Mesendoderm (in vitro differentiated cells): ENCODE data around the gene CENPH. TPM values are rescaled to one million over a fixed set of nuclear protein-coding genes. Genes with fewer than 3 reads are reported as not detected.
A peak's percentile ranks its signal among the peaks of the same experiment; 100 is the strongest.
"Not testable (repeated sequence)": the region's sequence is repeated elsewhere in the genome, so short reads cannot be mapped to it uniquely, and the experiment has no call there.

ENCODE experiments used
- DNase-seq: peaks from one replicate; pipeline ENCODE4 v3.0.0; 2013
- H2AK5ac ChIP-seq: 2 replicates; pipeline ENCODE4 v1.6.1; 2013; ENCODE audit warnings: low read length, inconsistent platforms
- H2BK120ac ChIP-seq: 2 replicates; pipeline ENCODE4 v1.6.1; 2013; ENCODE audit warnings: low read depth, mild to moderate bottlenecking, low read length, moderate library complexity, mixed read lengths
- H2BK15ac ChIP-seq: replicated peaks from 2 replicates; pipeline ENCODE4 v1.6.1; 2013; ENCODE audit warnings: low read depth, mild to moderate bottlenecking, moderate library complexity
- H2BK5ac ChIP-seq: 2 replicates; pipeline ENCODE4 v1.6.1; 2013; ENCODE audit warnings: low read length, inconsistent platforms
- H3K18ac ChIP-seq: 2 replicates; pipeline ENCODE4 v1.6.1; 2013; ENCODE audit warnings: mild to moderate bottlenecking, low read length, mixed read lengths
- H3K23ac ChIP-seq: one replicate; pipeline ENCODE4 v1.6.1; 2013; ENCODE audit warnings: low read length
- H3K27ac ChIP-seq: 2 replicates; pipeline ENCODE4 v1.5.1; 2013; ENCODE audit warnings: low read depth, mild to moderate bottlenecking, inconsistent platforms, low read length, moderate library complexity
- H3K27me3 ChIP-seq: 2 replicates; pipeline ENCODE4 v1.6.1; 2013; ENCODE audit warnings: low read length, control low read depth, mild to moderate bottlenecking, inconsistent platforms; ENCODE audit not compliant: insufficient read depth, poor library complexity
- H3K36me3 ChIP-seq: 2 replicates; pipeline ENCODE4 v1.6.1; 2013; ENCODE audit warnings: low read length, inconsistent platforms; ENCODE audit not compliant: control insufficient read depth, insufficient read depth
- H3K4ac ChIP-seq: one replicate; pipeline ENCODE4 v1.6.1; 2013; ENCODE audit warnings: low read depth, mild to moderate bottlenecking, low read length, moderate library complexity
- H3K4me1 ChIP-seq: 2 replicates; pipeline ENCODE4 v1.6.1; 2013; ENCODE audit warnings: low read depth, low read length, inconsistent platforms; ENCODE audit not compliant: control insufficient read depth
- H3K4me2 ChIP-seq: 2 replicates; pipeline ENCODE4 v1.6.1; 2013; ENCODE audit warnings: low read length
- H3K4me3 ChIP-seq: 2 replicates; pipeline ENCODE4 v1.5.1; 2013; ENCODE audit warnings: mild to moderate bottlenecking, low read length
- H3K56ac ChIP-seq: one replicate; pipeline ENCODE4 v1.6.1; 2013; ENCODE audit warnings: low read length
- H3K79me1 ChIP-seq: 2 replicates; pipeline ENCODE4 v1.6.1; 2013; ENCODE audit warnings: low read length, inconsistent platforms
- H3K79me2 ChIP-seq: 2 replicates; pipeline ENCODE4 v1.6.1; 2013; ENCODE audit warnings: mild to moderate bottlenecking, low read length; ENCODE audit not compliant: control insufficient read depth, insufficient read depth
- H3K9ac ChIP-seq: 2 replicates; pipeline ENCODE4 v1.6.1; 2013; ENCODE audit warnings: low read length, inconsistent platforms
- H4K5ac ChIP-seq: one replicate; pipeline ENCODE4 v1.6.1; 2013; ENCODE audit warnings: low read length
- H4K8ac ChIP-seq: one replicate; pipeline ENCODE4 v1.6.1; 2013; ENCODE audit warnings: low read depth, mild to moderate bottlenecking, control low read depth, low read length, moderate library complexity
- WGBS: extraction: QIAGEN DNeasy Blood & Tissue Kit; methylation state at CpG from one replicate; pipeline ENCODE4 v1.1.7; 2013; ENCODE audit warnings: low lambda C conversion rate, missing lambda C conversion rate; ENCODE audit not compliant: insufficient coverage; ENCODE audit errors: extremely low coverage; 5-methylcytosine and 5-hydroxymethylcytosine counted together
- polyA plus RNA-seq, 2 experiments: library from polyadenylated mRNA; stranded (reverse); fragments of 200-250 nt; gene quantifications; one replicate each; pipeline ENCODE4 v1.2.3, GENCODE V29; 2013

The CENPH gene
- 52.3 TPM for polyA plus RNA-seq (2013, experiment 1 of 2)
- 53.4 TPM for polyA plus RNA-seq (2013, experiment 2 of 2)

- Histone ChIP-seq H2BK5ac (peak within 1 kb of the TSS; percentile 69), H3K4me1 (no peaks in the 10 kb centered on the region), H3K36me3 (no peaks in the 10 kb centered on the region), H3K56ac (peak within 1 kb of the TSS; percentile 98), H3K79me1 (peaks cover 1% of the 10 kb centered on the region), H3K4ac (no peak within 1 kb of the TSS), H3K27ac (peak within 1 kb of the TSS; percentile 50), H4K8ac (no peak within 1 kb of the TSS), H3K18ac (peak within 1 kb of the TSS; percentile 11), H3K4me3 (peak within 1 kb of the TSS; percentile 95), H3K4me2 (peak within 1 kb of the TSS; percentile 98), H4K5ac (no peak within 1 kb of the TSS), H3K27me3 (no peaks in the 10 kb centered on the region), H3K9ac (peak within 1 kb of the TSS; percentile 94), H2BK15ac (no peak within 1 kb of the TSS), H2AK5ac (peak within 1 kb of the TSS; percentile 82), H3K23ac (no peak within 1 kb of the TSS), H3K79me2 (no peaks in the 10 kb centered on the region), H2BK120ac (no peak within 1 kb of the TSS)
- no CpG with 5 or more reads among the region's 55 CpGs for WGBS
- DNase-seq, result peak; percentile 97
Observed at GRCh38 chr5:69189162-69190086, at the start of gene CENPH. Gene CENPH, plus strand, starts transcription at chr5:69189583. Its CDS starts 52 bp downstream, at chr5:69189635.

- not testable (repeated sequence) for H2AK5ac ChIP-seq, H3K4me2 ChIP-seq, H3K23ac ChIP-seq, H3K56ac ChIP-seq, H3K4ac ChIP-seq, H3K79me2 ChIP-seq, H3K27ac ChIP-seq, H3K4me3 ChIP-seq, H4K5ac ChIP-seq, DNase-seq, H3K4me1 ChIP-seq, H3K18ac ChIP-seq, H2BK5ac ChIP-seq, H4K8ac ChIP-seq, H3K36me3 ChIP-seq, H2BK15ac ChIP-seq, H3K27me3 ChIP-seq, H3K9ac ChIP-seq, H3K79me1 ChIP-seq, H2BK120ac ChIP-seq
- WGBS, result no CpG with 5 or more reads among the region's 4 CpGs
Observed at GRCh38 chr5:69140239-69140638, 49.1 kb upstream of the CENPH start.

GRCh38 chr5:69140827-69141226 lies 48.6 kb upstream of the CENPH start:
- Histone ChIP-seq H2BK120ac (no peak overlapping the region), H3K27me3 (no peaks in the 10 kb centered on the region), H3K9ac (no peak overlapping the region), H4K8ac (no peak overlapping the region), H2AK5ac (no peak overlapping the region), H3K27ac (no peak overlapping the region), H3K36me3 (no peaks in the 10 kb centered on the region), H3K4me1 (no peaks in the 10 kb centered on the region), H2BK5ac (no peak overlapping the region), H4K5ac (no peak overlapping the region), H2BK15ac (no peak overlapping the region), H3K4ac (no peak overlapping the region), H3K4me3 (no peak overlapping the region), H3K79me1 (no peaks in the 10 kb centered on the region), H3K18ac (no peak overlapping the region), H3K4me2 (no peak overlapping the region), H3K56ac (no peak overlapping the region), H3K23ac (no peak overlapping the region), H3K79me2 (no peaks in the 10 kb centered on the region)
- no peak for DNase-seq
- WGBS, result no CpG with 5 or more reads among the region's 1 CpG

DNA sequence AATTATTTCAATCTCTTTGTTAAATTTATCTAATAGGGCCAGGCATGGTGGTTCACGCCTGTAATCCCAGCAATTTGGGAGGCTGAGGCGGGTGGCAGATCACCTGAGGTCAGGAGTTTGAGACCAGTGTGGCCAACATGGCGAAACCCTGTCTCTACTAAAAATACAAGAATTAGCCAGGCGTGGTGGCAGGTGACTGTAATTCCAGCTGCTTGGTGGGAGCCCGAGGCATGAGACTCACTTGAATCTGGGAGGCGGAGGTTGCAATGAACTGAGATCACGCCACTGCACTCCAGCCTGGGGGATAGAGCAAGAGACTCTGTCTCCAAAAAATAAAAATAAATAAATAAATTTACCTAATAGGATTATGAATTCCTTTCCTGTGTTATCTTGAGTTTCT lies 40.8 kb upstream of the CENPH start:
- H2BK120ac ChIP-seq, H3K4ac ChIP-seq, H3K23ac ChIP-seq, H4K8ac ChIP-seq, H3K4me2 ChIP-seq, H3K27me3 ChIP-seq, H2BK15ac ChIP-seq, H3K4me1 ChIP-seq, H2AK5ac ChIP-seq, H3K9ac ChIP-seq, DNase-seq, H3K79me1 ChIP-seq, H3K79me2 ChIP-seq, H3K18ac ChIP-seq, H3K56ac ChIP-seq, H3K4me3 ChIP-seq, H2BK5ac ChIP-seq, H3K36me3 ChIP-seq, H4K5ac ChIP-seq, H3K27ac ChIP-seq: not testable (repeated sequence)
- no CpG with 5 or more reads among the region's 7 CpGs for WGBS

GRCh38 chr5:69148981-69149675 lies 40.3 kb upstream of the CENPH start:
- Histone ChIP-seq H3K79me2 (no peaks in the 10 kb centered on the region), H3K9ac (no peak overlapping the region), H2BK15ac (no peak overlapping the region), H3K56ac (no peak overlapping the region), H3K79me1 (no peaks in the 10 kb centered on the region), H3K4me1 (no peaks in the 10 kb centered on the region), H4K5ac (no peak overlapping the region), H3K18ac (no peak overlapping the region), H3K4ac (no peak overlapping the region), H3K36me3 (no peaks in the 10 kb centered on the region), H3K27ac (no peak overlapping the region), H3K27me3 (no peaks in the 10 kb centered on the region), H3K4me3 (no peak overlapping the region), H4K8ac (no peak overlapping the region), H2BK5ac (no peak overlapping the region), H2AK5ac (no peak overlapping the region), H3K23ac (no peak overlapping the region), H3K4me2 (no peak overlapping the region), H2BK120ac (no peak overlapping the region)
- WGBS, result no CpG with 5 or more reads among the region's 2 CpGs
- DNase-seq, result peak; percentile 46
